ENCODE data around the gene MRM3. TPM values are rescaled to one million over a fixed set of nuclear protein-coding genes. Genes with fewer than 3 reads are reported as not detected.

The MRM3 gene
- total and polyA plus RNA-seq, 2 experiments from 2014 or later = 17.7 to 23.4 TPM

- Histone ChIP-seq H4K20me1 (replicated peaks; ENCODE audit: insufficient read depth) (no peaks in the 10 kb centered on the region; the same call in none of the 2 replicates), H3K4me3 (no peak overlapping the region), H3F3A (replicated peaks; ENCODE audit: low read depth) (peaks cover 6% of the 10 kb centered on the region; the same call in 1 of the 2 replicates), H3K4me1 (ENCODE audit: insufficient read depth) (0 out of 2 replicates have a peak, but pooled peaks cover 7% of the 10 kb centered on the region), H3K4me2 (no peak overlapping the region), H3K27ac (ENCODE audit: low read depth) (peak overlapping the region; percentile 80), H2AFZ (no peak overlapping the region), H3K79me2 (replicated peaks; ENCODE audit: insufficient read depth) (peaks cover 88% of the 10 kb centered on the region), H3K9me2 (ENCODE audit: insufficient read depth) (no peaks in the 10 kb centered on the region), H3K36me3 (ENCODE audit: insufficient read depth) (no peaks in the 10 kb centered on the region), H3K27me3 (ENCODE audit: insufficient read depth) (no peaks in the 10 kb centered on the region)
- H3K27ac Mint-ChIP-seq = no peak overlapping the region
- ATAC-seq (no peak), DNase-seq (ENCODE audit: low spot score) (no peak)
- peaks cover 11% of the 10 kb centered on the region for H3K27me3 Mint-ChIP-seq (ENCODE audit: insufficient read depth, low read depth, poor library complexity)
- no peak overlapping the region for H3K4me3 Mint-ChIP-seq
- TF ChIP-seq ZNF114 (CRISPR knock-in tag; IDR thresholded peaks at IDR 0.05) = no peak
- TF ChIP-seq ETS1 (IDR thresholded peaks at IDR 0.05) = no peak
- no peak for TF ChIP-seq JUNB (IDR thresholded peaks at IDR 0.05; ENCODE audit: unreplicated experiment)
- TF ChIP-seq REST (IDR thresholded peaks at IDR 0.05; ENCODE audit: unreplicated experiment) = no peak
- no peak for TF ChIP-seq NANOG (IDR thresholded peaks at IDR 0.05; ENCODE audit: borderline replicate concordance)
- TF ChIP-seq ZNF462 (CRISPR knock-in tag; IDR thresholded peaks at IDR 0.05) = no peak
- no peak for TF ChIP-seq STAT1 (IDR thresholded peaks at IDR 0.05; ENCODE audit: unreplicated experiment)
- no peak for TF ChIP-seq POLR2AphosphoS5 (IDR thresholded peaks at IDR 0.05; ENCODE audit: low read depth)
- TF ChIP-seq ZNF331 (CRISPR knock-in tag; IDR thresholded peaks at IDR 0.05; ENCODE audit: low read depth) = no peak
- no peak for TF ChIP-seq CTCF (conservative IDR thresholded peaks at IDR 0.05; ENCODE audit: low read depth in 2 of 2)
- no peak for TF ChIP-seq EZH2 (IDR thresholded peaks at IDR 0.05; ENCODE audit: low read depth, unreplicated experiment)
- TF ChIP-seq CREB1 (CRISPR knock-in tag; IDR thresholded peaks at IDR 0.05; ENCODE audit: low read depth) = no peak
- peaks cover 20% of the 10 kb centered on the region for H3K36me3 Mint-ChIP-seq (ENCODE audit: low read depth)
- peaks cover 16% of the 10 kb centered on the region for H3K4me1 Mint-ChIP-seq
- no peaks in the 10 kb centered on the region; the same call in 2 of the 3 replicates for H3K9me3 Mint-ChIP-seq
These were observed 52.0 kb downstream of the MRM3 start for GRCh38 chr17:834136-834535.
